HEK293 (cell line): ENCODE measurements around the gene SLC6A9.

ENCODE experiments used
- CTCF ChIA-PET: fragments of 350-600 bp; formaldehyde crosslinking; extraction: SDS; loops from one replicate; lab custom pipeline; 2021; ENCODE audit warnings: antibody characterized with exemption; lab: Yijun Ruan, JAX
- POLR2A ChIA-PET: fragments of 300-600 bp; formaldehyde crosslinking; extraction: SDS; loops from one replicate; lab custom pipeline; 2020; ENCODE audit warnings: antibody characterized with exemption, inconsistent platforms; lab: Yijun Ruan, JAX
- H3K27ac ChIP-seq: fragments of 200-500 bp; sonication (Bioruptor generic); 2 replicates; pipeline ENCODE4 v1.5.1; 2014; ENCODE audit warnings: low read depth, low read length, control low read depth, inconsistent platforms; ENCODE audit errors: extremely low read depth
- H3K36me3 ChIP-seq, 2 experiments: fragments of 200-500 bp in 1 of 2; sonication (Bioruptor generic) in 1 of 2; 1 replicate in 1 of 2; 2 replicates in 1 of 2; pipeline ENCODE4 v1.5.1; 2014 to 2017; ENCODE audit warnings: inconsistent platforms in 2 of 2, low read length in 2 of 2; ENCODE audit not compliant: control insufficient read depth in 2 of 2, insufficient read depth in 1 of 2
- H3K4me1 ChIP-seq: fragments of 200-500 bp; sonication (Bioruptor generic); 2 replicates; pipeline ENCODE4 v1.5.1; 2014; ENCODE audit warnings: mild to moderate bottlenecking, low read length, inconsistent platforms; ENCODE audit not compliant: control insufficient read depth, insufficient read depth
- H3K4me3 ChIP-seq: 2 replicates; pipeline ENCODE4 v1.5.1; 2011; ENCODE audit warnings: low read depth, mild to moderate bottlenecking, control low read depth, low read length, moderate library complexity
- H3K9me3 ChIP-seq: fragments of 200-500 bp; sonication (Bioruptor generic); 2 replicates; pipeline ENCODE4 v1.5.1; 2014; ENCODE audit warnings: low read depth, low read length, inconsistent platforms; ENCODE audit not compliant: control insufficient read depth, insufficient read depth
- CTCF ChIP-seq: fragments of 450-650 bp; formaldehyde crosslinking; IDR thresholded peaks from 2 replicates; pipeline ENCODE4 v1.5.1; 2016; ENCODE audit warnings: missing biosample characterization, missing genetic modification characterization
- MEIS1 ChIP-seq: sonication (generic); formaldehyde crosslinking; IDR thresholded peaks from 2 replicates; pipeline ENCODE4 v1.8.1; 2022; ENCODE audit warnings: missing genetic modification reagents, mild to moderate bottlenecking, borderline replicate concordance
- MZF1 ChIP-seq: fragments of 450-650 bp; formaldehyde crosslinking; IDR thresholded peaks from 2 replicates; pipeline ENCODE4 v1.5.1; 2017; ENCODE audit warnings: missing biosample characterization, missing genetic modification characterization, borderline replicate concordance
- REPIN1 ChIP-seq: fragments of 450-650 bp; formaldehyde crosslinking; IDR thresholded peaks from 2 replicates; pipeline ENCODE4 v1.5.1; 2017; ENCODE audit warnings: missing biosample characterization, missing genetic modification characterization, low read depth
- ZFHX2 ChIP-seq: fragments of 450-650 bp; formaldehyde crosslinking; conservative IDR thresholded peaks from 2 replicates; pipeline ENCODE4 v1.5.1; 2016; ENCODE audit warnings: missing biosample characterization, missing genetic modification characterization
- ZFP3 ChIP-seq: fragments of 450-650 bp; formaldehyde crosslinking; IDR thresholded peaks from 2 replicates; pipeline ENCODE4 v1.5.1; 2016; ENCODE audit warnings: low read depth, missing biosample characterization, missing genetic modification characterization
- ZNF169 ChIP-seq: fragments of 450-650 bp; formaldehyde crosslinking; IDR thresholded peaks from 2 replicates; pipeline ENCODE4 v1.5.1; 2016; ENCODE audit warnings: missing biosample characterization, missing genetic modification characterization
- ZNF18 ChIP-seq: fragments of 450-650 bp; formaldehyde crosslinking; IDR thresholded peaks from 2 replicates; pipeline ENCODE4 v1.5.1; 2016; ENCODE audit warnings: missing biosample characterization, missing genetic modification characterization
- ZNF2 ChIP-seq: fragments of 450-650 bp; formaldehyde crosslinking; IDR thresholded peaks from 2 replicates; pipeline ENCODE4 v1.5.1; 2016; ENCODE audit warnings: missing biosample characterization, missing genetic modification characterization
- ZNF302 ChIP-seq: fragments of 450-650 bp; formaldehyde crosslinking; IDR thresholded peaks from 2 replicates; pipeline ENCODE4 v1.5.1; 2016; ENCODE audit warnings: missing biosample characterization, missing genetic modification characterization, low read depth
- ZNF362 ChIP-seq: fragments of 450-650 bp; formaldehyde crosslinking; IDR thresholded peaks from 2 replicates; pipeline ENCODE4 v1.5.1; 2016; ENCODE audit warnings: missing biosample characterization, missing genetic modification characterization
- ZNF488 ChIP-seq: fragments of 450-650 bp; formaldehyde crosslinking; IDR thresholded peaks from 2 replicates; pipeline ENCODE4 v1.5.1; 2016; ENCODE audit warnings: missing biosample characterization, missing genetic modification characterization
- ZNF521 ChIP-seq: fragments of 450-650 bp; formaldehyde crosslinking; IDR thresholded peaks from 2 replicates; pipeline ENCODE4 v1.5.1; 2017; ENCODE audit warnings: missing biosample characterization, mild to moderate bottlenecking, missing genetic modification characterization
- ZNF561 ChIP-seq: fragments of 450-650 bp; IDR thresholded peaks from 2 replicates; pipeline ENCODE4 v1.5.1; 2018; ENCODE audit warnings: missing biosample characterization, missing genetic modification characterization, borderline replicate concordance
- ZNF626 ChIP-seq: fragments of 450-650 bp; sonication (Bioruptor Pico); formaldehyde crosslinking; IDR thresholded peaks from 2 replicates; pipeline ENCODE4 v1.5.1; 2018; ENCODE audit warnings: missing biosample characterization, missing genetic modification characterization, inconsistent platforms
- ZNF747 ChIP-seq: fragments of 450-650 bp; formaldehyde crosslinking; IDR thresholded peaks from 2 replicates; pipeline ENCODE4 v1.5.1; 2016; ENCODE audit warnings: missing biosample characterization, missing genetic modification characterization

SLC6A9 gene

GRCh38 chr1:44044071-44044801 lies 13.0 kb upstream of the SLC6A9 start (continued):
- no peak for TF ChIP-seq ZNF747 (tag by site-specific recombination)
- no peak for TF ChIP-seq ZNF626 (tag by site-specific recombination)

- Histone ChIP-seq H3K27ac (no peak overlapping the region), H3K36me3 (no peaks in the 10 kb centered on the region), H3K9me3 (no peaks in the 10 kb centered on the region), H3K4me3 (no peak overlapping the region), H3K4me1 (no peaks in the 10 kb centered on the region)
- CTCF ChIA-PET, result interaction anchor here (0.6 to 7.9 kb wide), 9 partner anchors 8 to 878 kb away, joined by 3 to 160 read pairs (median 3); no protein-coding TSS in a partner anchor
- POLR2A ChIA-PET, result no interaction called here
- TF ChIP-seq ZNF18 (tag by site-specific recombination) (0 out of 2 replicates have a peak, but pooled peaks have one; percentile 46), ZFHX2 (tag by site-specific recombination) (peak; percentile 10; the same call in 1 of the 2 replicates), ZNF521 (tag by site-specific recombination) (no peak)
- TF ChIP-seq, all 188 proteins: peak for 2
These were observed 12.2 kb upstream of the SLC6A9 start for GRCh38 chr1:44043176-44044070.

GRCh38 chr1:44040846-44041245 lies 9.6 kb upstream of the SLC6A9 start:
- CTCF ChIA-PET, result interaction anchor here (0.6 to 3.9 kb wide), 5 partner anchors 15 to 334 kb away, joined by 3 to 48 read pairs (median 5); no protein-coding TSS in a partner anchor

GRCh38 chr1:44040418-44040817 lies 9.2 kb upstream of the SLC6A9 start:
- H3K36me3 ChIP-seq, result no peaks in the 10 kb centered on the region
- POLR2A ChIA-PET, result no interaction called here
- no peaks in the 10 kb centered on the region for H3K9me3 ChIP-seq
- TF ChIP-seq ZNF169 (tag by site-specific recombination) (no peak), ZNF302 (tag by site-specific recombination) (no peak), ZNF488 (no peak), ZFP3 (tag by site-specific recombination) (no peak), MZF1 (tag by site-specific recombination) (no peak), REPIN1 (tag by site-specific recombination) (no peak), MEIS1 (CRISPR knock-in tag) (no peak), ZNF362 (tag by site-specific recombination) (no peak), CTCF (tag by site-specific recombination) (no peak), ZNF561 (tag by site-specific recombination) (no peak)
- no peak overlapping the region for H3K4me3 ChIP-seq
- H3K4me1 ChIP-seq, result no peaks in the 10 kb centered on the region
- H3K27ac ChIP-seq, result no peak overlapping the region
- CTCF ChIA-PET, result interaction anchor here (0.6 to 3.9 kb wide), 5 partner anchors 36 to 553 kb away, joined by 3 to 48 read pairs (median 4); no protein-coding TSS in a partner anchor

More at GRCh38 chr1:44040846-44041245, 9.6 kb upstream of the SLC6A9 start:
- H3K27ac ChIP-seq, result no peak overlapping the region
- POLR2A ChIA-PET, result no interaction called here
- H3K4me3 ChIP-seq, result no peak overlapping the region
- no peak for TF ChIP-seq ZNF2
- TF ChIP-seq, all 188 proteins: peak for 0
- H3K36me3 ChIP-seq, result no peaks in the 10 kb centered on the region
- H3K4me1 ChIP-seq, result no peaks in the 10 kb centered on the region
- no peaks in the 10 kb centered on the region for H3K9me3 ChIP-seq
